HEK293 (cell line): ENCODE data around the gene PRKCA.

Source experiments
- CTCF ChIP-seq: fragments of 450-650 bp; formaldehyde crosslinking; IDR thresholded peaks from 2 replicates; pipeline ENCODE4 v1.5.1; 2016; ENCODE audit warnings: missing biosample characterization, missing genetic modification characterization
- ZNF510 ChIP-seq: fragments of 450-650 bp; formaldehyde crosslinking; IDR thresholded peaks from 2 replicates; pipeline ENCODE4 v1.5.1; 2018; ENCODE audit warnings: mild to moderate bottlenecking, missing genetic modification characterization, missing biosample characterization; ENCODE audit not compliant: insufficient replicate concordance

- TF ChIP-seq CTCF (tag by site-specific recombination) (no peak), ZNF510 (tag by site-specific recombination) (no peak)
Observed at GRCh38 chr17:66819466-66819865, 517.1 kb downstream of the PRKCA start.
